IMR-90 (cell line): Measurements from ENCODE around the gene MCTP2. TPM values are rescaled to one million over a fixed set of nuclear protein-coding genes. Genes with fewer than 3 reads are reported as not detected.

Experiments used
- ATAC-seq: fragments of 200-7000 bp; cut with Tn5 transposase; 2 replicates; pipeline ENCODE4 v1.9.1; 2020; ENCODE audit warnings: low read depth, mild to moderate bottlenecking, moderate library complexity
- BruUV-seq: library from RNA; stranded (reverse); fragments of 400-500 nt; replicated peaks from 2 replicates; lab custom pipeline; 2021; lab: Mats Ljungman, UMichigan
- CTCF ChIA-PET: fragments of 300-600 bp; formaldehyde crosslinking; extraction: SDS; loops from one replicate; lab custom pipeline; 2021; ENCODE audit warnings: antibody characterized with exemption; lab: Yijun Ruan, JAX
- POLR2A ChIA-PET: fragments of 300-600 bp; sonication (Branson Sonifier 250); formaldehyde crosslinking; loops from one replicate; lab custom pipeline; 2022; ENCODE audit warnings: antibody characterized with exemption; ENCODE audit not compliant: unreplicated experiment; lab: Charles Lee
- DNase-seq: peaks from one replicate; pipeline ENCODE4 v3.0.0; 2013
- H2AFZ ChIP-seq: replicated peaks from 2 replicates; pipeline ENCODE3; 2013; ENCODE audit warnings: low read length, mild to moderate bottlenecking; ENCODE audit not compliant: poor library complexity
- H2AK5ac ChIP-seq: 2 replicates; pipeline ENCODE4 v1.6.1; 2013; ENCODE audit warnings: low read depth, low read length, inconsistent platforms
- H2AK9ac ChIP-seq: replicated peaks from 2 replicates; pipeline ENCODE3; 2013; ENCODE audit warnings: mild to moderate bottlenecking, low read depth, low read length, moderate library complexity; ENCODE audit not compliant: poor library complexity
- H2BK120ac ChIP-seq: 2 replicates; pipeline ENCODE4 v1.6.1; 2013; ENCODE audit warnings: low read depth, low read length, inconsistent platforms
- H2BK15ac ChIP-seq: 3 replicates; pipeline ENCODE4 v1.6.1; 2013; ENCODE audit warnings: low read depth, low read length, inconsistent platforms
- H2BK20ac ChIP-seq: 2 replicates; pipeline ENCODE4 v1.6.1; 2013; ENCODE audit warnings: low read depth, mild to moderate bottlenecking, inconsistent platforms, low read length, moderate library complexity
- H2BK5ac ChIP-seq: 2 replicates; pipeline ENCODE4 v1.6.1; 2013; ENCODE audit warnings: mild to moderate bottlenecking, low read depth, low read length, inconsistent platforms; ENCODE audit not compliant: poor library complexity, severe bottlenecking
- H3K14ac ChIP-seq: replicated peaks from 2 replicates; pipeline ENCODE4 v1.6.1; 2013; ENCODE audit warnings: low read depth, low read length, inconsistent platforms
- H3K18ac ChIP-seq: 2 replicates; pipeline ENCODE4 v1.6.1; 2013; ENCODE audit warnings: low read depth, low read length, control low read depth
- H3K23ac ChIP-seq: 2 replicates; pipeline ENCODE4 v1.6.1; 2013; ENCODE audit warnings: low read depth, low read length, inconsistent platforms
- H3K27ac ChIP-seq: 2 replicates; pipeline ENCODE4 v1.5.1; 2013; ENCODE audit warnings: mild to moderate bottlenecking, control low read depth, low read length; ENCODE audit not compliant: insufficient read depth
- H3K27me3 ChIP-seq: 2 replicates; pipeline ENCODE4 v1.6.1; 2013; ENCODE audit warnings: low read length; ENCODE audit not compliant: control insufficient read depth, insufficient read depth
- H3K36me3 ChIP-seq: 2 replicates; pipeline ENCODE4 v1.6.1; 2013; ENCODE audit warnings: low read length, mixed read lengths; ENCODE audit not compliant: control insufficient read depth, insufficient read depth
- H3K4ac ChIP-seq: 2 replicates; pipeline ENCODE4 v1.6.1; 2013; ENCODE audit warnings: low read depth, low read length, inconsistent platforms
- H3K4me1 ChIP-seq: 2 replicates; pipeline ENCODE4 v1.6.1; 2013; ENCODE audit warnings: low read length, mixed read lengths; ENCODE audit not compliant: control insufficient read depth, insufficient read depth
- H3K4me2 ChIP-seq: 2 replicates; pipeline ENCODE4 v1.6.1; 2013; ENCODE audit warnings: low read depth, mild to moderate bottlenecking, control low read depth, low read length, moderate library complexity
- H3K4me3 ChIP-seq: 2 replicates; pipeline ENCODE4 v1.5.1; 2013; ENCODE audit warnings: low read depth, mild to moderate bottlenecking, control low read depth, low read length, moderate library complexity; ENCODE audit not compliant: insufficient read depth
- H3K56ac ChIP-seq: 2 replicates; pipeline ENCODE4 v1.6.1; 2013; ENCODE audit warnings: low read length, inconsistent platforms; ENCODE audit not compliant: insufficient read depth; ENCODE audit errors: extremely low read depth
- H3K79me1 ChIP-seq, 2 experiments: 2 replicates each; pipeline ENCODE4 v1.6.1; 2013; ENCODE audit warnings: low read length in 2 of 2, inconsistent platforms in 1 of 2, low read depth in 1 of 2
- H3K9ac ChIP-seq: 2 replicates; pipeline ENCODE4 v1.6.1; 2013; ENCODE audit warnings: low read depth, low read length, control low read depth
- H3K9me1 ChIP-seq: 2 replicates; pipeline ENCODE4 v1.6.1; 2013; ENCODE audit warnings: low read length, inconsistent platforms; ENCODE audit not compliant: insufficient read depth
- H3K9me3 ChIP-seq: 2 replicates; pipeline ENCODE4 v1.6.1; 2013; ENCODE audit warnings: low read length; ENCODE audit not compliant: control insufficient read depth, insufficient read depth
- H4K20me1 ChIP-seq: 2 replicates; pipeline ENCODE4 v1.6.1; 2013; ENCODE audit warnings: low read length, inconsistent platforms; ENCODE audit not compliant: insufficient read depth
- H4K5ac ChIP-seq: 2 replicates; pipeline ENCODE4 v1.6.1; 2013; ENCODE audit warnings: mild to moderate bottlenecking, low read depth, low read length, control low read depth
- H4K8ac ChIP-seq, 2 experiments: 2 replicates each; pipeline ENCODE4 v1.6.1; 2013; ENCODE audit warnings: low read depth in 2 of 2, low read length in 2 of 2, control low read depth in 1 of 2, inconsistent platforms in 1 of 2
- H4K91ac ChIP-seq: 2 replicates; pipeline ENCODE4 v1.6.1; 2013; ENCODE audit warnings: low read depth, low read length, inconsistent platforms; ENCODE audit not compliant: insufficient read depth
- FOS ChIP-seq: fragments of 150-350 bp; IDR thresholded peaks from 2 replicates; pipeline ENCODE4 v1.6.1; 2016; ENCODE audit warnings: low read depth, low read length
- MAFK ChIP-seq: IDR thresholded peaks from 2 replicates; pipeline ENCODE4 v1.6.1; 2012; ENCODE audit warnings: low read depth, low read length, improper control_type of control experiment
- WGBS, 2 experiments: methylation state at CpG; one replicate each; pipeline versions ENCODE4 v1.1.5 to v1.1.7; 2013; ENCODE audit warnings: missing lambda C conversion rate in 2 of 2; ENCODE audit not compliant: insufficient read length in 1 of 2; ENCODE audit errors: extremely low coverage in 2 of 2; 5-methylcytosine and 5-hydroxymethylcytosine counted together
- dilution Hi-C: fragments of 300-500 bp; cut with HindIII; formaldehyde crosslinking; loops from one replicate; pipeline ENCODE4 v1.14.3; 2018; ENCODE audit warnings: low sequenced_read_pairs; ENCODE audit not compliant: unreplicated experiment
- in situ Hi-C: fragments of 300-500 bp; cut with MboI; formaldehyde crosslinking; loops from 3 replicates; pipeline ENCODE4 v1.14.3; 2019; ENCODE audit warnings: low sequenced_read_pairs, inconsistent platforms, mixed read lengths
- intact Hi-C: fragments of 100-400 bp; cut with micrococcal nuclease; formaldehyde crosslinking; loops from 2 replicates; pipeline ENCODE4 v1.10.0; 2022
- polyA plus RNA-seq, 3 experiments: library from polyadenylated mRNA; depleted of rRNA; stranded (reverse); fragments of >200 nt; gene quantifications; 2 replicates each; pipeline ENCODE4 v1.2.3, GENCODE V29; 2012; ENCODE audit warnings: low replicate concordance in 1 of 3
- total RNA-seq: library from RNA; depleted of rRNA; stranded (reverse); fragments of >200 nt; gene quantifications from 2 replicates; pipeline ENCODE4 v1.2.3, GENCODE V29; 2012

Gene MCTP2
- total and polyA plus RNA-seq, 2 of the 4 experiments (the other 2 are of a cell fraction): 5.1 to 9.9 TPM

- Histone ChIP-seq H2BK120ac (no peak overlapping the region), H4K91ac (no peak overlapping the region), H4K5ac (no peak overlapping the region), H3K4me2 (no peak overlapping the region), H3K9me3 (no peaks in the 10 kb centered on the region), H3K9me1 (no peaks in the 10 kb centered on the region), H3K4ac (no peak overlapping the region), H3K4me3 (no peak overlapping the region), H3K14ac (no peak overlapping the region), H2BK20ac (no peak overlapping the region), H3K27me3 (no peaks in the 10 kb centered on the region), H2BK5ac (no peak overlapping the region), H3K23ac (no peak overlapping the region), H4K20me1 (no peaks in the 10 kb centered on the region), H2AK9ac (no peak overlapping the region), H2BK15ac (no peak overlapping the region), H3K56ac (no peak overlapping the region), H3K27ac (no peak overlapping the region), H3K18ac (no peak overlapping the region), H3K36me3 (peaks cover 3% of the 10 kb centered on the region; the same call in 1 of the 2 replicates), H4K8ac (no peak overlapping the region), H3K4me1 (no peaks in the 10 kb centered on the region), H2AFZ (no peak overlapping the region), H2AK5ac (no peak overlapping the region), H3K79me1 (no peaks in the 10 kb centered on the region), H3K9ac (no peak overlapping the region)
- DNase-seq (no peak), ATAC-seq (no peak)
- dilution Hi-C loops (no loop called here), in situ Hi-C loops (no loop called here), intact Hi-C loops (no loop called here)
- peak; percentile 54 for TF ChIP-seq MAFK
- no peak for TF ChIP-seq FOS
- ChIA-PET CTCF (no interaction called here), POLR2A (no interaction called here)
- WGBS, 2 experiments: no CpG with 5 or more reads among the region's 6 CpGs
- BruUV-seq: no TSS peak
Observed at GRCh38 chr15:94367726-94368535, 136.6 kb downstream of the MCTP2 start.
